ENCODE data around the gene RCOR1. TPM values are rescaled to one million over a fixed set of nuclear protein-coding genes. Genes with fewer than 3 reads are reported as not detected.
A peak's percentile ranks its signal among the peaks of the same experiment; 100 is the strongest.

Gene RCOR1
- total RNA-seq, 1 experiment from 2014 or later = 102 TPM

DNA sequence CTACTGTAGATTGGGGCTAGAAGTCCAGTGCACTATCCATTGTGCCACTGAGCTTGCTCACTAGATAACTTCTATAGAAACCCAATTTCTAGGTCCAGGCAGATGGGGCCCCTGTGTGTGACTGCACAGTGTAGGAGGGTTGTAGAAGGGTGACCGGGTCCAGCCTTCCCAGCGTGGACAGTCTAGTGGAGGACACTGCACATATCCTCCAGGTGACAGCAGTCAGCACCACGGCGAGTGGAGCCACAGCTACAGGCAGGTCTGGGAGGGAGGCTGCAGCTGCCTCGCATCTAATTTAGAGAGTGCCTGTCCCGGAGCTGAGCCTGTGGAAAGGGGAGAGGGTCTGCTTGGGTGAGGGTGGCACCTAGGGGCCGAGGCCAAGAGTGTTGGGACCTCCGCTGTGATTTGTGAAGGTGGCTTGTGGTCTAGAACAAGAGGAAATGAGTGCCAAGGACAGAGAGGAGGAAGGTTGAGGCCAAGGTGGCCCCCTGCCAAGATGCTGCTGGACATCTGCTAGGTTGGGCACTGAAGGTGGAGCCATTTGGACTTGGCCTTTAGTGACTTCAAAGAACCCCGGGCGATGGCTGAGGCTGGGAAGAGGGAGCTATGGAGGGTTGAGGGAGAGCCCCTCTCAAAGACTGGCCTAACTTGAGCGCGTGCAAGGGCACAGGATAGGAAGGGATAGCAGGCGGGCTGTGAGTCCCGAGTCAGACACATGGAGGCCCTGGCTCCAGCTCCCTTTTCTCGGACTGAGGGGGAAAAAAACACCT lies 138.8 kb downstream of the RCOR1 start:
- H3K27ac ChIP-seq (ENCODE audit: low read depth, low read length, poor library complexity, severe bottlenecking) = no peak overlapping the region

GRCh38 chr14:102731871-102732800 lies 139.7 kb downstream of the RCOR1 start:
- Histone ChIP-seq H3K9me3 (ENCODE audit: low read depth, low read length, poor library complexity, severe bottlenecking) (no peaks in the 10 kb centered on the region), H3K27ac (ENCODE audit: low read depth, low read length, poor library complexity, severe bottlenecking) (peak overlapping the region; percentile 15), H3K4me3 (ENCODE audit: low read depth, low read length, poor library complexity, severe bottlenecking) (no peak overlapping the region), H3K27me3 (replicated peaks; ENCODE audit: insufficient read depth, low read depth, low read length, poor library complexity) (no peaks in the 10 kb centered on the region), H3K4me1 (ENCODE audit: insufficient read depth, low read length, poor library complexity, severe bottlenecking) (no peaks in the 10 kb centered on the region), H3K36me3 (ENCODE audit: insufficient read depth, low read length, poor library complexity, severe bottlenecking) (peaks cover 36% of the 10 kb centered on the region)
- ChIA-PET CTCF (no interaction called here), POLR2A (ENCODE audit: low non-redundant PET) (no interaction called here)
- DNase-seq (ENCODE audit: low spot score) = no peak
- intact Hi-C loops (cut with micrococcal nuclease; ENCODE audit: unreplicated experiment) = no loop called here
- TF ChIP-seq, protein P1, sequence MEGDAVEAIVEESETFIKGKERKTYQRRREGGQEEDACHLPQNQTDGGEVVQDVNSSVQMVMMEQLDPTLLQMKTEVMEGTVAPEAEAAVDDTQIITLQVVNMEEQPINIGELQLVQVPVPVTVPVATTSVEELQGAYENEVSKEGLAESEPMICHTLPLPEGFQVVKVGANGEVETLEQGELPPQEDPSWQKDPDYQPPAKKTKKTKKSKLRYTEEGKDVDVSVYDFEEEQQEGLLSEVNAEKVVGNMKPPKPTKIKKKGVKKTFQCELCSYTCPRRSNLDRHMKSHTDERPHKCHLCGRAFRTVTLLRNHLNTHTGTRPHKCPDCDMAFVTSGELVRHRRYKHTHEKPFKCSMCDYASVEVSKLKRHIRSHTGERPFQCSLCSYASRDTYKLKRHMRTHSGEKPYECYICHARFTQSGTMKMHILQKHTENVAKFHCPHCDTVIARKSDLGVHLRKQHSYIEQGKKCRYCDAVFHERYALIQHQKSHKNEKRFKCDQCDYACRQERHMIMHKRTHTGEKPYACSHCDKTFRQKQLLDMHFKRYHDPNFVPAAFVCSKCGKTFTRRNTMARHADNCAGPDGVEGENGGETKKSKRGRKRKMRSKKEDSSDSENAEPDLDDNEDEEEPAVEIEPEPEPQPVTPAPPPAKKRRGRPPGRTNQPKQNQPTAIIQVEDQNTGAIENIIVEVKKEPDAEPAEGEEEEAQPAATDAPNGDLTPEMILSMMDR (conservative IDR thresholded peaks at IDR 0.05; ENCODE audit: low read depth, low read length) = no peak
- TF ChIP-seq EZH2 (IDR thresholded peaks at IDR 0.05; ENCODE audit: borderline replicate concordance, low read depth, low read length, poor library complexity, severe bottlenecking) = no peak
- no TSS peak for BruUV-seq (replicated peaks)

More for the DNA sequence above, 138.8 kb downstream of the RCOR1 start:
- no peaks in the 10 kb centered on the region for H3K9me3 ChIP-seq (ENCODE audit: low read depth, low read length, poor library complexity, severe bottlenecking)
- TF ChIP-seq, protein P1 (conservative IDR thresholded peaks at IDR 0.05; ENCODE audit: low read depth, low read length) = no peak
- no peak for TF ChIP-seq EZH2 (IDR thresholded peaks at IDR 0.05; ENCODE audit: borderline replicate concordance, low read depth, low read length, poor library complexity, severe bottlenecking)
- H3K36me3 ChIP-seq (ENCODE audit: insufficient read depth, low read length, poor library complexity, severe bottlenecking) = peaks cover 44% of the 10 kb centered on the region
- no peaks in the 10 kb centered on the region for H3K4me1 ChIP-seq (ENCODE audit: insufficient read depth, low read length, poor library complexity, severe bottlenecking)
- POLR2A ChIA-PET (ENCODE audit: low non-redundant PET) = no interaction called here
- intact Hi-C loops (cut with micrococcal nuclease; ENCODE audit: unreplicated experiment) = no loop called here
- CTCF ChIA-PET = no interaction called here
- no peak overlapping the region for H3K4me3 ChIP-seq (ENCODE audit: low read depth, low read length, poor library complexity, severe bottlenecking)
- no peak for DNase-seq (ENCODE audit: low spot score)
- no TSS peak for BruUV-seq (replicated peaks)
- no peaks in the 10 kb centered on the region for H3K27me3 ChIP-seq (replicated peaks; ENCODE audit: insufficient read depth, low read depth, low read length, poor library complexity)

GRCh38 chr14:102732924-102733323 lies 140.5 kb downstream of the RCOR1 start:
- ChIA-PET POLR2A (ENCODE audit: low non-redundant PET) (no interaction called here), CTCF (no interaction called here)
- intact Hi-C loops (cut with micrococcal nuclease; ENCODE audit: unreplicated experiment) = no loop called here

More at GRCh38 chr14:102732924-102733323, 140.5 kb downstream of the RCOR1 start:
- Histone ChIP-seq H3K27ac (ENCODE audit: low read depth, low read length, poor library complexity, severe bottlenecking) (no peak overlapping the region), H3K9me3 (ENCODE audit: low read depth, low read length, poor library complexity, severe bottlenecking) (no peaks in the 10 kb centered on the region), H3K4me3 (ENCODE audit: low read depth, low read length, poor library complexity, severe bottlenecking) (no peak overlapping the region), H3K27me3 (replicated peaks; ENCODE audit: insufficient read depth, low read depth, low read length, poor library complexity) (no peaks in the 10 kb centered on the region), H3K4me1 (ENCODE audit: insufficient read depth, low read length, poor library complexity, severe bottlenecking) (no peaks in the 10 kb centered on the region), H3K36me3 (ENCODE audit: insufficient read depth, low read length, poor library complexity, severe bottlenecking) (peaks cover 28% of the 10 kb centered on the region)
- no peak for DNase-seq (ENCODE audit: low spot score)
- no TSS peak for BruUV-seq (replicated peaks)
- TF ChIP-seq, protein P1 (conservative IDR thresholded peaks at IDR 0.05; ENCODE audit: low read depth, low read length) = no peak
- TF ChIP-seq EZH2 (IDR thresholded peaks at IDR 0.05; ENCODE audit: borderline replicate concordance, low read depth, low read length, poor library complexity, severe bottlenecking) = no peak
